Neural cell (in vitro differentiated cells): Measurements from ENCODE around the gene HAND1. TPM values are rescaled to one million over a fixed set of nuclear protein-coding genes. Genes with fewer than 3 reads are reported as not detected.

Experiments
- H2AFZ ChIP-seq: fragments of 200-600, 300-800 bp; sonication (generic), shearing (Covaris generic); 2 replicates; pipeline ENCODE4 v1.6.0; 2014; ENCODE audit warnings: low read depth, mild to moderate bottlenecking, antibody characterized with exemption, low read length, moderate library complexity
- H3F3A ChIP-seq: fragments of 200-600 bp; shearing (Covaris generic); 2 replicates; pipeline ENCODE4 v1.6.1; 2016; ENCODE audit warnings: mild to moderate bottlenecking, moderate library complexity, mixed read lengths, antibody characterized with exemption, low read length; ENCODE audit not compliant: insufficient read depth, poor library complexity, severe bottlenecking
- H3K27ac ChIP-seq: fragments of 200-600, 300-800 bp; sonication (generic), shearing (Covaris generic); 2 replicates; pipeline ENCODE4 v1.5.1; 2014; ENCODE audit warnings: mild to moderate bottlenecking, low read length, moderate library complexity
- H3K27me3 ChIP-seq: fragments of 300-800, 200-600 bp; sonication (generic), shearing (Covaris generic); 2 replicates; pipeline ENCODE4 v1.6.0; 2014; ENCODE audit warnings: mild to moderate bottlenecking, low read depth, low read length, moderate library complexity; ENCODE audit not compliant: insufficient read depth
- H3K36me3 ChIP-seq: fragments of 300-800, 200-600 bp; sonication (generic), shearing (Covaris generic); 2 replicates; pipeline ENCODE4 v1.5.1; 2014; ENCODE audit warnings: mild to moderate bottlenecking, antibody characterized with exemption, low read length, moderate library complexity; ENCODE audit not compliant: insufficient read depth
- H3K4me2 ChIP-seq: fragments of 300-800, 200-600 bp; sonication (generic), shearing (Covaris generic); 2 replicates; pipeline ENCODE4 v1.6.0; 2014; ENCODE audit warnings: mild to moderate bottlenecking, low read length
- H3K4me3 ChIP-seq: fragments of 300-800, 200-600 bp; sonication (generic), shearing (Covaris generic); 2 replicates; pipeline ENCODE4 v1.5.1; 2014; ENCODE audit warnings: mild to moderate bottlenecking, low read length, moderate library complexity
- H3K79me2 ChIP-seq: fragments of 200-600 bp; shearing (Covaris generic); replicated peaks from 2 replicates; pipeline ENCODE4 v1.6.0; 2014; ENCODE audit warnings: mild to moderate bottlenecking, low read length, moderate library complexity; ENCODE audit not compliant: insufficient read depth
- H3K9ac ChIP-seq: fragments of 300-800, 200-600 bp; sonication (generic), shearing (Covaris generic); 2 replicates; pipeline ENCODE4 v1.6.1; 2016; ENCODE audit warnings: mild to moderate bottlenecking, low read length, mixed read lengths
- H3K9me2 ChIP-seq: fragments of 200-600 bp; shearing (Covaris generic); 2 replicates; pipeline ENCODE4 v1.6.1; 2016; ENCODE audit warnings: mild to moderate bottlenecking, low read length, mixed read lengths; ENCODE audit not compliant: insufficient read depth
- H3K9me3 ChIP-seq: fragments of 200-600, 300-800 bp; sonication (generic), shearing (Covaris generic); 2 replicates; pipeline ENCODE4 v1.6.1; 2016; ENCODE audit warnings: mild to moderate bottlenecking, mixed run types, low read length, moderate library complexity, mixed read lengths
- H4K20me1 ChIP-seq: fragments of 200-600 bp; shearing (Covaris generic); 2 replicates; pipeline ENCODE4 v1.6.1; 2016; ENCODE audit warnings: mild to moderate bottlenecking, mixed run types; ENCODE audit not compliant: insufficient read depth
- EP300 ChIP-seq: fragments of 450-650 bp; conservative IDR thresholded peaks from 2 replicates; pipeline ENCODE4 v1.6.1; 2014; ENCODE audit warnings: antibody characterized with exemption, mild to moderate bottlenecking, moderate library complexity; ENCODE audit not compliant: poor library complexity, severe bottlenecking
- EZH2 ChIP-seq: fragments of 200-600, 300-800 bp; shearing (Covaris generic), sonication (generic); IDR thresholded peaks from 2 replicates; pipeline ENCODE4 v1.6.1; 2014; ENCODE audit warnings: antibody characterized with exemption, low read length, borderline replicate concordance, mild to moderate bottlenecking; ENCODE audit not compliant: insufficient read depth, poor library complexity, severe bottlenecking
- MXI1 ChIP-seq: fragments of 450-650 bp; conservative IDR thresholded peaks from 2 replicates; pipeline ENCODE4 v1.6.1; 2014; ENCODE audit warnings: antibody characterized with exemption, mild to moderate bottlenecking; ENCODE audit not compliant: poor library complexity, severe bottlenecking
- POLR2AphosphoS5 ChIP-seq: IDR thresholded peaks from 2 replicates; pipeline ENCODE4 v1.6.1; 2012
- RAD21 ChIP-seq: fragments of 450-650 bp; conservative IDR thresholded peaks from 2 replicates; pipeline ENCODE4 v1.6.1; 2014; ENCODE audit warnings: antibody characterized with exemption, mild to moderate bottlenecking, moderate library complexity
- SMC3 ChIP-seq: fragments of 450-650 bp; conservative IDR thresholded peaks from 2 replicates; pipeline ENCODE4 v1.6.1; 2014; ENCODE audit warnings: antibody characterized with exemption, mild to moderate bottlenecking, moderate library complexity; ENCODE audit not compliant: poor library complexity
- TAF1 ChIP-seq: IDR thresholded peaks from 2 replicates; pipeline ENCODE4 v1.6.1; 2012; ENCODE audit warnings: low read depth
- polyA plus RNA-seq: library from polyadenylated mRNA; depleted of rRNA; stranded (reverse); fragments of >200 nt; gene quantifications from 2 replicates; pipeline ENCODE4 v1.2.3, GENCODE V29; 2014
- TF ChIP-seq, protein P1 (sequence below): fragments of 450-650 bp; IDR thresholded peaks from 2 replicates; pipeline ENCODE4 v1.5.1; 2014; ENCODE audit warnings: antibody characterized with exemption, mild to moderate bottlenecking, moderate library complexity; ENCODE audit not compliant: poor library complexity, severe bottlenecking
- TF ChIP-seq, protein P2 (sequence below): IDR thresholded peaks from 2 replicates; pipeline ENCODE4 v1.6.1; 2012; ENCODE audit warnings: borderline replicate concordance

HAND1 gene
- polyA plus RNA-seq, 1 donor from 2014 or later, result not detected

DNA sequence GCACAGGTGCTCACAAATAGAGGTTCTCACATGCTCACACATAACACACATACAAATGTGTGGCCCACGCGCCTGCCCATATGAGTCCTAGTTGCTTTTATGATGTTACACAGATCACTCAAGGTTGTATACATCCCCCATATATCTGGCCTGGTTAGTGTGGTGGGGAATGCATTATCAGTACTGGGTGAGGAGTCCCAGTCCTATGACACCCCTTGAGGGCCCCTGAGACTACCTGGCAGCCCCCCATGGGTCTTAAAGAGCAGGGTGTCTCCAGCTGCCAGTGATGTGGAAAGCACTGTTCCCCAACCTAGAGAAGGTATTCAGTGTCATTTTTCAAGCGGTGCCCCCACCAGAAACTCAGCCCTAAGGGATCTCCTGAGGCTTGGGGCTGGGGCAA is 2.8 kb upstream of the HAND1 start:
- no peaks in the 10 kb centered on the region for H3K79me2 ChIP-seq
- TF ChIP-seq, protein P1, sequence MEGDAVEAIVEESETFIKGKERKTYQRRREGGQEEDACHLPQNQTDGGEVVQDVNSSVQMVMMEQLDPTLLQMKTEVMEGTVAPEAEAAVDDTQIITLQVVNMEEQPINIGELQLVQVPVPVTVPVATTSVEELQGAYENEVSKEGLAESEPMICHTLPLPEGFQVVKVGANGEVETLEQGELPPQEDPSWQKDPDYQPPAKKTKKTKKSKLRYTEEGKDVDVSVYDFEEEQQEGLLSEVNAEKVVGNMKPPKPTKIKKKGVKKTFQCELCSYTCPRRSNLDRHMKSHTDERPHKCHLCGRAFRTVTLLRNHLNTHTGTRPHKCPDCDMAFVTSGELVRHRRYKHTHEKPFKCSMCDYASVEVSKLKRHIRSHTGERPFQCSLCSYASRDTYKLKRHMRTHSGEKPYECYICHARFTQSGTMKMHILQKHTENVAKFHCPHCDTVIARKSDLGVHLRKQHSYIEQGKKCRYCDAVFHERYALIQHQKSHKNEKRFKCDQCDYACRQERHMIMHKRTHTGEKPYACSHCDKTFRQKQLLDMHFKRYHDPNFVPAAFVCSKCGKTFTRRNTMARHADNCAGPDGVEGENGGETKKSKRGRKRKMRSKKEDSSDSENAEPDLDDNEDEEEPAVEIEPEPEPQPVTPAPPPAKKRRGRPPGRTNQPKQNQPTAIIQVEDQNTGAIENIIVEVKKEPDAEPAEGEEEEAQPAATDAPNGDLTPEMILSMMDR, result no peak
- TF ChIP-seq EP300 (no peak), POLR2AphosphoS5 (no peak), EZH2 (no peak), SMC3 (no peak), RAD21 (no peak), TAF1 (no peak), MXI1 (no peak)
- TF ChIP-seq, protein P2, sequence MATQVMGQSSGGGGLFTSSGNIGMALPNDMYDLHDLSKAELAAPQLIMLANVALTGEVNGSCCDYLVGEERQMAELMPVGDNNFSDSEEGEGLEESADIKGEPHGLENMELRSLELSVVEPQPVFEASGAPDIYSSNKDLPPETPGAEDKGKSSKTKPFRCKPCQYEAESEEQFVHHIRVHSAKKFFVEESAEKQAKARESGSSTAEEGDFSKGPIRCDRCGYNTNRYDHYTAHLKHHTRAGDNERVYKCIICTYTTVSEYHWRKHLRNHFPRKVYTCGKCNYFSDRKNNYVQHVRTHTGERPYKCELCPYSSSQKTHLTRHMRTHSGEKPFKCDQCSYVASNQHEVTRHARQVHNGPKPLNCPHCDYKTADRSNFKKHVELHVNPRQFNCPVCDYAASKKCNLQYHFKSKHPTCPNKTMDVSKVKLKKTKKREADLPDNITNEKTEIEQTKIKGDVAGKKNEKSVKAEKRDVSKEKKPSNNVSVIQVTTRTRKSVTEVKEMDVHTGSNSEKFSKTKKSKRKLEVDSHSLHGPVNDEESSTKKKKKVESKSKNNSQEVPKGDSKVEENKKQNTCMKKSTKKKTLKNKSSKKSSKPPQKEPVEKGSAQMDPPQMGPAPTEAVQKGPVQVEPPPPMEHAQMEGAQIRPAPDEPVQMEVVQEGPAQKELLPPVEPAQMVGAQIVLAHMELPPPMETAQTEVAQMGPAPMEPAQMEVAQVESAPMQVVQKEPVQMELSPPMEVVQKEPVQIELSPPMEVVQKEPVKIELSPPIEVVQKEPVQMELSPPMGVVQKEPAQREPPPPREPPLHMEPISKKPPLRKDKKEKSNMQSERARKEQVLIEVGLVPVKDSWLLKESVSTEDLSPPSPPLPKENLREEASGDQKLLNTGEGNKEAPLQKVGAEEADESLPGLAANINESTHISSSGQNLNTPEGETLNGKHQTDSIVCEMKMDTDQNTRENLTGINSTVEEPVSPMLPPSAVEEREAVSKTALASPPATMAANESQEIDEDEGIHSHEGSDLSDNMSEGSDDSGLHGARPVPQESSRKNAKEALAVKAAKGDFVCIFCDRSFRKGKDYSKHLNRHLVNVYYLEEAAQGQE, result no peak
- H3F3A ChIP-seq, result no peaks in the 10 kb centered on the region
- no peak overlapping the region for H3K4me3 ChIP-seq
- H3K36me3 ChIP-seq, result no peaks in the 10 kb centered on the region
- no peaks in the 10 kb centered on the region for H4K20me1 ChIP-seq
- H3K9ac ChIP-seq, result no peak overlapping the region
- H3K9me3 ChIP-seq, result no peaks in the 10 kb centered on the region
- no peak overlapping the region for H3K4me2 ChIP-seq
- H3K27ac ChIP-seq, result no peak overlapping the region
- no peaks in the 10 kb centered on the region for H3K9me2 ChIP-seq
- H2AFZ ChIP-seq, result no peak overlapping the region
- peaks cover 100% of the 10 kb centered on the region for H3K27me3 ChIP-seq

DNA sequence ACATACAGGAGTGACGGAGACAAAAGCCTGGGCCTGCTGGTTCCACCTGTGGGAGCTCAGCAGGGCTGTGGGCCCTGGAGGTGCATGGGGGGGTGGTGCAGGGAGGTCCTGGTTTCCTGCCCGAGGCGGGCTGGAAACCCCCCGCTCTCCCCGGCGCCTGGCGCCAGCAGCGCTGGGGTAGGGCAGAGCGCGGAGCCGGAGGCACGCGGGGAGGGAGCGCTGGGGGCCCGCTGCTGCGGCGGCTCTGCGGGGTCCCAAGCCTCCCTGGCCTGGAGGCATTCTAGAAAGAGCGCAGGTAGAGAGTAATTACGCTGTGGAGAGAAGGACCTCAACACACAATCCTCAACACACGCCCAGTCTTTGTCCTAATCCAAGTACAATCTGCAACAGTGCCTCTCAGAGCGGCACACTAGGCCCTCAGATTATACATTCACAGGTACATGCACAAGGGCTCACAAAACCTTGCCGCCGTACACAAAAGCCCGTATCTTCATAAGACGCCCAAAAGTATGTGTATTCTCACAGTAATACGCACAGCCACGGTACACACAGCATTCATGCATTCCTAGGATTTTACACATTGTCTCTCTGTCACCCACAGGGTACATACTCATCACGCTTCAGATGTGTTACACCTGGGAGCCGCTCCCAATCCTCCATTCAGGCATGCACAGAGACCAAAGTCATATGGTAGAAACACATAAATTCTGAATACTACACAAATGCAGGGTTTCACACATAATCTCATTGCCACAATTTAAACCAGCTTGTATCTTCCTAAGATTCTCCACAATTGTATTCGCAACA is 2.1 kb upstream of the HAND1 start:
- H3K36me3 ChIP-seq, result no peaks in the 10 kb centered on the region
- H3K9me2 ChIP-seq, result no peaks in the 10 kb centered on the region
- H4K20me1 ChIP-seq, result no peaks in the 10 kb centered on the region
- H3K9ac ChIP-seq, result no peak overlapping the region
- peak; percentile 60 for TF ChIP-seq EZH2
- TF ChIP-seq POLR2AphosphoS5, result no peak
- H3K79me2 ChIP-seq, result no peaks in the 10 kb centered on the region
- H3F3A ChIP-seq, result no peaks in the 10 kb centered on the region
- H3K9me3 ChIP-seq, result no peaks in the 10 kb centered on the region
- no peak overlapping the region for H3K27ac ChIP-seq
- H2AFZ ChIP-seq, result no peak overlapping the region
- no peak overlapping the region for H3K4me2 ChIP-seq
- peaks cover 100% of the 10 kb centered on the region for H3K27me3 ChIP-seq
- no peak overlapping the region for H3K4me3 ChIP-seq
